Heart right ventricle (tissue), 16 donors: ENCODE data around the gene HDAC11. TPM values are rescaled to one million over a fixed set of nuclear protein-coding genes. Genes with fewer than 3 reads are reported as not detected.

Experiments used
- ATAC-seq, 8 donors: fragments of 200-7000 bp; cut with Tn5 transposase; one replicate each; pipeline ENCODE4 v1.9.1; 2020; ENCODE audit warnings: mild to moderate bottlenecking in 8 of 8, moderate library complexity in 8 of 8, moderate number of reproducible peaks in 1 of 8
- DNase-seq, 2 donors: peaks; one replicate each; pipeline ENCODE4 v3.0.0-alpha.2; 2020
- H3K27ac ChIP-seq, 10 donors: fragments of 200-600 bp; sonication (generic) in 2 of 10; one replicate each; pipeline versions ENCODE4 v1.5.0 to v1.8.0; 2020 to 2022; ENCODE audit warnings: mild to moderate bottlenecking in 3 of 10
- H3K27me3 ChIP-seq, 7 donors: fragments of 200-600 bp; one replicate each; pipeline ENCODE4 v1.8.0; 2021 to 2022; ENCODE audit warnings: mild to moderate bottlenecking in 2 of 7
- H3K36me3 ChIP-seq, 9 donors: fragments of 200-600 bp; sonication (generic) in 1 of 9; one replicate each; pipeline versions ENCODE4 v1.5.0 to v1.8.0; 2020 to 2022; ENCODE audit warnings: mild to moderate bottlenecking in 2 of 9
- H3K4me1 ChIP-seq, 9 donors: fragments of 200-600 bp; sonication (generic) in 1 of 9; one replicate each; pipeline versions ENCODE4 v1.5.0 to v1.8.0; 2020 to 2022; ENCODE audit warnings: mild to moderate bottlenecking in 4 of 9
- H3K4me3 ChIP-seq, 10 donors: fragments of 200-600 bp; sonication (generic) in 2 of 10; one replicate each; pipeline versions ENCODE4 v1.5.0 to v1.8.0; 2020 to 2022; ENCODE audit warnings: mild to moderate bottlenecking in 7 of 10, moderate library complexity in 2 of 10
- H3K9me3 ChIP-seq, 11 donors: fragments of 200-600 bp in 10 of 11; sonication (generic) in 2 of 11; one replicate each; pipeline versions ENCODE4 v1.5.0 to v1.8.0; 2013 to 2022; ENCODE audit warnings: mild to moderate bottlenecking in 2 of 11, control low read depth in 1 of 11, moderate library complexity in 1 of 11
- CTCF ChIP-seq, 9 donors: fragments of 200-600 bp; sonication (generic) in 2 of 9; IDR thresholded peaks; one replicate each; pipeline versions ENCODE4 v1.5.0 to v1.8.0; 2021 to 2022; ENCODE audit warnings: antibody characterized with exemption in 9 of 9, mild to moderate bottlenecking in 5 of 9, moderate library complexity in 1 of 9
- WGBS, 2 donors: extraction: QIAGEN DNeasy Blood & Tissue Kit; methylation state at CpG; one replicate each; pipeline ENCODE4 v1.1.7; 2013; ENCODE audit warnings: inconsistent platforms in 1 of 2; 5-methylcytosine and 5-hydroxymethylcytosine counted together
- intact Hi-C, 10 donors: fragments of 100-400 bp; cut with DNase I; formaldehyde crosslinking; loops; one replicate each; pipeline versions ENCODE4 v1.11.1 to v1.14.2; 2022
- polyA plus RNA-seq, 2 donors: library from polyadenylated mRNA; stranded (reverse); fragments of 200-250 nt; gene quantifications; one replicate each; pipeline ENCODE4 v1.2.3, GENCODE V29; 2013
- total RNA-seq, 10 donors: library from RNA; stranded (reverse); fragmentation: NEBNext Ultra II Directional in 3 of 10; extraction: Animal tissue kit (Norgen Biotek cat#: 25700) in 3 of 10; gene quantifications; one replicate each; pipeline versions ENCODE4 v1.2.1 to v1.2.4, GENCODE V29; 2021 to 2023
- donor health status: Arrhythmogenic right ventricular cardiomyopathy.
- donor health status: ischemic (EF 13 %, LVEDD 7.1; RV severe dilation, severe dysfunction).
- donor health status: healthy with polysubstance abuse.
- donor health status: DM: no; HTN: yes; CAD: no.
- donor health status: DM: no; HTN: no; CAD: no.
- donor health status: ischemic (EF 25% LVEDD 6.9; RV normal size, moderate dysfunction).
- donor health status: ischemic (EF 25% LVEDD 5.7; RV mildly dilated, moderate dysfunction).
- donor health status: healthy.
- donor health status: DM: yes; HTN: yes; CAD: no.
- donor health status: Ischemic cardiomyopathy.
- donor health status: ischemic (EF 35%, LVEDD 5.7; RV mildly dilated, moderate dysfunction).
- donor health status: nonischemic (EF 11% LVEDD 7.7; RV severe dilation, severe dysfunction).
- donor health status: DM: yes; HTN: yes; CAD: no.
- donor health status: PGD.
- donor health status: ischemic (EF 29% LVEDD 5.4; RV normal size, mild dysfunction).
- donor health status: nonischemic (EF 23%, LVEDD 6.1; RV moderate dilation, normal function).

Gene HDAC11
- total and polyA plus RNA-seq, 12 donors = 15.9 to 46.0 (median 33.3) TPM

DNA sequence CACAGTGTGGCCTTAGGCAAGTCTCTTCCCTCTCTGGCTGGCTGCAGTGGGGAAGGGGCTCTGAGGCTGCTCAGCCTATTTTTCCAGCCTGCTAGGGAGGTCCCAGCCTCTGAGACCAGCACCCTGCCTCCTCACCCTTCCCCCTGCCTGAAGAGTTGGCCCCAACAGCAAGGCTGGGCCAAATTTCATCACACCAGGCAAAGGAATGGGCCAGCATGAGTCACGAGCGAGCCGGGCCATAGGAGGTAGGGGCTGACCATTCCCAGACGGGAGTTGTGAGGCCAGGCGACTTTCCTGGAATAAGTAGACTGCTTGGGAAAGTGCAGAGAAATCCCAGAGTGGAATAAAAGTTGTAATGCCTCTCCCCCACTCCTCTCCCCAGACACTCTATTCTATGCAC, 63.1 kb downstream of the HDAC11 start:
- peaks cover 0 to 12% (median 7%) of the 10 kb centered on the region in 7 donors for H3K27me3 ChIP-seq
- H3K27ac ChIP-seq = peak overlapping the region in 7 of 10 donors; percentile 36 to 90 (median 53)
- WGBS, 2 donors = 61 to 71% methylated on average over 5 of the region's 5 CpGs
- H3K4me1 ChIP-seq = peaks cover 6 to 43% (median 22%) of the 10 kb centered on the region in 9 donors
- TF ChIP-seq CTCF (IDR thresholded peaks at IDR 0.05) = no peak
- no peaks in the 10 kb centered on the region for H3K36me3 ChIP-seq
- DNase-seq = peak; percentile 65 to 67
- H3K9me3 ChIP-seq = peaks cover 0 to 18% (median 0%) of the 10 kb centered on the region in 11 donors
- ATAC-seq = peak; percentile 54 to 83 (median 74)
- intact Hi-C loops = no loop called here
- no peak overlapping the region for H3K4me3 ChIP-seq

- peak overlapping the region in 8 of 10 donors; percentile 4 to 90 (median 40) for H3K27ac ChIP-seq
- no peak for TF ChIP-seq CTCF (IDR thresholded peaks at IDR 0.05)
- DNase-seq (no peak), ATAC-seq (peak in 1 of 8 donors; percentile 27)
- peaks cover 0 to 20% (median 13%) of the 10 kb centered on the region in 7 donors for H3K27me3 ChIP-seq
- peaks cover 10 to 48% (median 25%) of the 10 kb centered on the region in 9 donors for H3K4me1 ChIP-seq
- H3K36me3 ChIP-seq = no peaks in the 10 kb centered on the region
- WGBS, 2 donors = 54 to 57% methylated on average over 6 of the region's 6 CpGs
- peaks cover 0 to 18% (median 0%) of the 10 kb centered on the region in 11 donors for H3K9me3 ChIP-seq
- intact Hi-C loops = no loop called here
- H3K4me3 ChIP-seq = no peak overlapping the region
These were observed 64.3 kb downstream of the HDAC11 start for GRCh38 chr3:13544293-13544831.

GRCh38 chr3:13544951-13545651, 65.0 kb downstream of the HDAC11 start:
- ATAC-seq (no peak), DNase-seq (no peak)
- Histone ChIP-seq H3K36me3 (no peaks in the 10 kb centered on the region), H3K27ac (peak overlapping the region in 5 of 10 donors; percentile 12 to 90 (median 36)), H3K9me3 (peaks cover 0 to 18% (median 0%) of the 10 kb centered on the region in 11 donors), H3K4me3 (no peak overlapping the region), H3K27me3 (peaks cover 0 to 27% (median 13%) of the 10 kb centered on the region in 7 donors), H3K4me1 (peaks cover 8 to 43% (median 25%) of the 10 kb centered on the region in 9 donors)
- TF ChIP-seq CTCF (IDR thresholded peaks at IDR 0.05) = no peak
- intact Hi-C loops = no loop called here
- WGBS, 2 donors = 67 to 70% methylated on average over 9 of the region's 9 CpGs

DNA sequence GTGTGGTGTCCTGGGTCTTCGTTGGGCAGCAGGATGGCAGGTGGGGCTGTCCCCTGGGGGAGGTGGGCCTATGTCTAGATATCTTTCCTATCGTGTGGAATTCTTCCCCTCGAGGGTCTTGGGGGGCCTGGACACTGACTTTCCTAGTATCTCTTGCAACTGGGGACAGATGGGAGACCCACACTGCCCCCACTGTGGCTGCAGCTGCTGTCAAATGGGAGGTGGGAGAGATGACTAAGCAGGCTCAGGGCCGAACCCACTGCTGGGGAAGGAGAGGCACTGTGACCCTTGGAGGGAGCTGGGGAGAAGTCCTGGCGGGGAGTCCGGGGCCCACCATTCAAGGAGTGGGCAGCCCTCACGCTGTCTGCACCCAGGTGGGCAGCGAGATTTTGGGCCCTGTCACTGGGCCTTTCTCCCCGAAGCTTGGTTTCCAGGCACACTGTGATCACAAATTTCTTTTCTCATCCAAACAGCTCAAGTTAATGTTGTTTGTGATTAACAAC, 65.9 kb downstream of the HDAC11 start:
- peaks cover 0 to 18% (median 0%) of the 10 kb centered on the region in 11 donors for H3K9me3 ChIP-seq
- WGBS, 2 donors = 81 to 84% methylated on average over 9 of the region's 9 CpGs
- intact Hi-C loops = no loop called here
- H3K27me3 ChIP-seq = peaks cover 0 to 35% (median 13%) of the 10 kb centered on the region in 7 donors
- no peak overlapping the region for H3K4me3 ChIP-seq
- peak overlapping the region in 7 of 10 donors; percentile 11 to 90 (median 28) for H3K27ac ChIP-seq
- peaks cover 8 to 41% (median 32%) of the 10 kb centered on the region in 9 donors for H3K4me1 ChIP-seq
- DNase-seq = no peak
- no peak for TF ChIP-seq CTCF (IDR thresholded peaks at IDR 0.05)
- no peaks in the 10 kb centered on the region for H3K36me3 ChIP-seq
- ATAC-seq = no peak
